ENCODE data around the gene SLC35F1.

DNA sequence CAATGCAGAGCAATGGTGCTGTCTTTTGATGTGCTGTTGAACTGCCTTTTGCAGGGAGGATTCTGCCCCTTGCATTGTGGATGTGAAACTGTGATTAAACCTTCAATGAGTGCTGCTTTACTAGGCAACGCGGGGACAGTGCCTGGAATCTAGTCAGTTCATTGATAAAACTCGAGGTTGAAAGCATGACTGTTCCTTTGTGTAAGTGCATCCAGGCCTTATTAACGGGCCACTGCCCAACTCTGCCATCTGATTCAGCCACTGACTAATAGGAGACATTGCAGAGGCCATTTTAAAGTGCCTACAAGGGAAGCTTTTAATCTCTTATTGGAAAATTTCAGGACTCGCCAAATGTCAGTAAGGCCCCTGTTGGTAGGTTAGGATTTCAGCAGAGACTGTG is 49.3 kb downstream of the SLC35F1 start:
- no peak for TF ChIP-seq POLR2AphosphoS5 (IDR thresholded peaks at IDR 0.05; ENCODE audit: low read depth)
- TF ChIP-seq, protein P1, sequence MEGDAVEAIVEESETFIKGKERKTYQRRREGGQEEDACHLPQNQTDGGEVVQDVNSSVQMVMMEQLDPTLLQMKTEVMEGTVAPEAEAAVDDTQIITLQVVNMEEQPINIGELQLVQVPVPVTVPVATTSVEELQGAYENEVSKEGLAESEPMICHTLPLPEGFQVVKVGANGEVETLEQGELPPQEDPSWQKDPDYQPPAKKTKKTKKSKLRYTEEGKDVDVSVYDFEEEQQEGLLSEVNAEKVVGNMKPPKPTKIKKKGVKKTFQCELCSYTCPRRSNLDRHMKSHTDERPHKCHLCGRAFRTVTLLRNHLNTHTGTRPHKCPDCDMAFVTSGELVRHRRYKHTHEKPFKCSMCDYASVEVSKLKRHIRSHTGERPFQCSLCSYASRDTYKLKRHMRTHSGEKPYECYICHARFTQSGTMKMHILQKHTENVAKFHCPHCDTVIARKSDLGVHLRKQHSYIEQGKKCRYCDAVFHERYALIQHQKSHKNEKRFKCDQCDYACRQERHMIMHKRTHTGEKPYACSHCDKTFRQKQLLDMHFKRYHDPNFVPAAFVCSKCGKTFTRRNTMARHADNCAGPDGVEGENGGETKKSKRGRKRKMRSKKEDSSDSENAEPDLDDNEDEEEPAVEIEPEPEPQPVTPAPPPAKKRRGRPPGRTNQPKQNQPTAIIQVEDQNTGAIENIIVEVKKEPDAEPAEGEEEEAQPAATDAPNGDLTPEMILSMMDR (IDR thresholded peaks at IDR 0.05; ENCODE audit: insufficient read depth, low read length), result no peak

Data from HL-60 (cell line).